GM10248 (cell line): Measurements from ENCODE around the gene SNAPC1.

ENCODE experiments used
- CTCF ChIA-PET: fragments of 300-600 bp; sonication (Branson Sonifier 250); formaldehyde crosslinking; extraction: SDS; loops from one replicate; lab custom pipeline; 2021; ENCODE audit warnings: antibody characterized with exemption; lab: Yijun Ruan, JAX
- POLR2A ChIA-PET: fragments of 350-650 bp; sonication (Branson Sonifier 250); formaldehyde crosslinking; extraction: SDS; loops from one replicate; lab custom pipeline; 2020; ENCODE audit warnings: antibody characterized with exemption; lab: Yijun Ruan, JAX
- DNase-seq: peaks from one replicate; pipeline ENCODE4 v3.0.0; 2012; ENCODE audit errors: extremely low spot score
- CTCF ChIP-seq: IDR thresholded peaks from 2 replicates; pipeline ENCODE4 v1.5.1; 2012; ENCODE audit warnings: mild to moderate bottlenecking, low read depth; ENCODE audit errors: extremely low read depth, missing control alignments, control extremely low read depth

SNAPC1 gene

GRCh38 chr14:61761959-61762786 is at the start of gene SNAPC1:
Gene SNAPC1 (plus strand): TSS chr14:61762420. CDS start chr14:61762461, 41 bp downstream.
- DNase-seq, result peak; percentile 99
- POLR2A ChIA-PET, result interaction anchor here (0.6 to 1.3 kb wide), 7 partner anchors 9 to 1677 kb away, joined by 3 to 9 read pairs (median 3); no protein-coding TSS in a partner anchor
- no peak for TF ChIP-seq CTCF
- CTCF ChIA-PET, result interaction anchor here (0.9 to 2.5 kb wide), 10 partner anchors 9 to 364 kb away, joined by 3 to 24 read pairs (median 5); no protein-coding TSS in a partner anchor

GRCh38 chr14:61713724-61714437 is 48.3 kb upstream of the SNAPC1 start:
- POLR2A ChIA-PET, result interaction anchor here (0.9 to 1.0 kb wide), 2 partner anchors 10 to 48 kb away, joined by 3 to 5 read pairs; partner anchors contain the start of gene SNAPC1
- CTCF ChIA-PET, result interaction anchor here (0.8 to 2.8 kb wide), 6 partner anchors 8 to 44 kb away, joined by 3 to 8 read pairs (median 4); no protein-coding TSS in a partner anchor
- no peak for DNase-seq
- TF ChIP-seq CTCF, result no peak

- POLR2A ChIA-PET, result no interaction called here
- CTCF ChIA-PET, result interaction anchor here (0.9 to 2.3 kb wide), 7 partner anchors 11 to 255 kb away, joined by 3 to 10 read pairs (median 3); partner anchors contain the start of gene SNAPC1
Observed at GRCh38 chr14:61716956-61717355, 45.3 kb upstream of the SNAPC1 start.

GRCh38 chr14:61718039-61718438 is 44.2 kb upstream of the SNAPC1 start:
- ChIA-PET POLR2A (interaction anchor here (0.7 kb wide), 1 partner anchor 86 kb away, joined by 5 read pairs; no protein-coding TSS in a partner anchor), CTCF (interaction anchor here (1.1 to 2.3 kb wide), 4 partner anchors 7 to 256 kb away, joined by 3 to 10 read pairs (median 6); no protein-coding TSS in a partner anchor)

More at GRCh38 chr14:61716956-61717355, 45.3 kb upstream of the SNAPC1 start:
- no peak for TF ChIP-seq CTCF
- no peak for DNase-seq

DNA sequence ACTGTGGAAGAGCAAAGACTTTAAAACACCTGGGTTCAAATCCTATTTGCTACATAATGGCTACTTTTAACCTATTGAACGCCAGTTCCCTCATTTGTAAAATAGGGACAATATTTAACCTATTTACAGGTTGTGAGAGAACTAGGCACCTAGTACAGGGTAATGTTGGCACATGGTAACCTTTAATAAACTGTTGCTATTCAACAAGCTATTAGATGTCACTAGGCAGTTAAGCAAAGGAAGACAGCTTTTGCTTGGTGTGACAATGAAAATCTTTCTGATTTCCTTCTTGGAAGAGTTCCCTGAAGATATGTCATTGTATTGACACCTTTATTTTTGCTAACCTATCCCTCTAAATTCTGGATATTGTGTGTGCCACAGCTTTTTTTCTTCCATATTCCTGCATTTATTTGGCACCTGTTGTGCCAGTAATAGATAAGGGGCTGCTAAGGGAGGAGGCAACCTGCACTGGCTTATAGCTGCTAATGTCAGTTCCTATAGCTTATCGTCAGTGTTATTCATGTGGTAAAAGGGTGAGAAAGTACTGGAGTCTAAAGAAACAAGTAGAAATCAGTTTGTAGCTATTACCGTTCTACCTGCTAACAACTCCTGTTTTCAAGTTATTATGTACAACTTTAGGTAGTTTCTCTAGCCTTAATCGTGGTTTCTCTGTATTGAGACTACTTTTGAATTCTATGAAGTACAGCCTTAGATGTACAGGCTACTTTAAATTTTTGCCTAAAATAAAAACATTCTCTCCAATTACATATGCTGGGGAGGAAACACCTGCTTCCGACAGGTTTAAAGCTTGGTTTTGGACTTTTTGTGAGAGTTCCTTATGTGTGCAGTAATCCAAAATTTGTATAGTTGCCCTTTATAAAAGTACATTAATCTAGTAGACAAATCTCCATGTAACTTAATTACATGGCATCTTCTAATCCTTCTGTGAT is 42.6 kb upstream of the SNAPC1 start:
- ChIA-PET POLR2A (interaction anchor here (1.0 to 1.7 kb wide), 3 partner anchors 14 to 30 kb away, joined by 3 to 5 read pairs (median 4); partner anchors contain the start of gene HIF1A), CTCF (interaction anchor here (0.7 to 3.2 kb wide), 11 partner anchors 9 to 244 kb away, joined by 3 to 16 read pairs (median 4); partner anchors contain the start of gene SNAPC1)
- no peak for TF ChIP-seq CTCF
- no peak for DNase-seq

More at GRCh38 chr14:61718039-61718438, 44.2 kb upstream of the SNAPC1 start:
- no peak for DNase-seq
- no peak for TF ChIP-seq CTCF
